Parathyroid adenoma (tissue), 2 donors: ENCODE data around the gene CDK11B.

Experiments
- H2AFZ ChIP-seq: fragments of 300-600 bp; sonication (generic); one replicate; pipeline ENCODE4 v1.7.0; 2017; ENCODE audit warnings: antibody characterized with exemption, mild to moderate bottlenecking
- H3K27ac ChIP-seq: fragments of 300-600 bp; sonication (generic); one replicate; pipeline ENCODE4 v1.7.0; 2017
- H3K27me3 ChIP-seq: fragments of 300-600 bp; sonication (generic); one replicate; pipeline ENCODE4 v1.7.0; 2017; ENCODE audit warnings: low read length; ENCODE audit not compliant: control insufficient read depth, insufficient read depth
- H3K36me3 ChIP-seq: fragments of 300-600 bp; sonication (generic); one replicate; pipeline ENCODE4 v1.7.0; 2017; ENCODE audit warnings: low read length; ENCODE audit not compliant: control insufficient read depth, insufficient read depth
- H3K4me1 ChIP-seq: fragments of 300-600 bp; sonication (generic); one replicate; pipeline ENCODE4 v1.7.0; 2017; ENCODE audit warnings: control low read depth
- H3K4me2 ChIP-seq: fragments of 300-600 bp; sonication (generic); one replicate; pipeline ENCODE4 v1.7.0; 2017; ENCODE audit warnings: low read length
- H3K4me3 ChIP-seq: fragments of 300-600 bp; sonication (generic); one replicate; pipeline ENCODE4 v1.7.0; 2017; ENCODE audit warnings: low read depth, low read length
- H3K79me2 ChIP-seq: fragments of 300-600 bp; sonication (generic); one replicate; pipeline ENCODE4 v1.7.0; 2017; ENCODE audit warnings: control low read depth
- H3K9ac ChIP-seq: fragments of 300-600 bp; sonication (generic); one replicate; pipeline ENCODE4 v1.7.0; 2017; ENCODE audit warnings: mild to moderate bottlenecking
- H3K9me3 ChIP-seq: fragments of 300-600 bp; sonication (generic); one replicate; pipeline ENCODE4 v1.7.0; 2017; ENCODE audit warnings: low read length; ENCODE audit not compliant: control insufficient read depth
- CTCF ChIP-seq: fragments of 300-600 bp; sonication (generic); IDR thresholded peaks from one replicate; pipeline ENCODE4 v1.7.0; 2017; ENCODE audit warnings: antibody characterized with exemption, mild to moderate bottlenecking
- donor health status: primary hyperparathyroidism.

Gene CDK11B

GRCh38 chr1:1623181-1623630 lies 35.6 kb downstream of the CDK11B start:
- no peak overlapping the region for H3K4me3 ChIP-seq
- no peaks in the 10 kb centered on the region for H3K9me3 ChIP-seq
- no peak overlapping the region for H3K9ac ChIP-seq
- no peak for TF ChIP-seq CTCF
- no peaks in the 10 kb centered on the region for H3K36me3 ChIP-seq
- no peak overlapping the region for H3K4me2 ChIP-seq
- no peaks in the 10 kb centered on the region for H3K27me3 ChIP-seq
- H3K4me1 ChIP-seq = no peaks in the 10 kb centered on the region
- H2AFZ ChIP-seq = no peak overlapping the region
- H3K27ac ChIP-seq = no peak overlapping the region
- no peaks in the 10 kb centered on the region for H3K79me2 ChIP-seq

- Histone ChIP-seq H2AFZ (no peak overlapping the region), H3K9me3 (no peaks in the 10 kb centered on the region), H3K36me3 (no peaks in the 10 kb centered on the region), H3K79me2 (no peaks in the 10 kb centered on the region), H3K9ac (no peak overlapping the region), H3K4me1 (no peaks in the 10 kb centered on the region), H3K27ac (no peak overlapping the region), H3K4me2 (no peak overlapping the region), H3K4me3 (no peak overlapping the region), H3K27me3 (no peaks in the 10 kb centered on the region)
- no peak for TF ChIP-seq CTCF
Observed at GRCh38 chr1:1622788-1623094, 36.1 kb downstream of the CDK11B start.

- Histone ChIP-seq H3K9me3 (no peaks in the 10 kb centered on the region), H3K27me3 (no peaks in the 10 kb centered on the region), H3K79me2 (no peaks in the 10 kb centered on the region), H3K4me2 (no peak overlapping the region), H3K4me3 (no peak overlapping the region), H3K4me1 (no peaks in the 10 kb centered on the region), H3K36me3 (no peaks in the 10 kb centered on the region), H2AFZ (no peak overlapping the region), H3K9ac (no peak overlapping the region), H3K27ac (no peak overlapping the region)
- no peak for TF ChIP-seq CTCF
Observed at GRCh38 chr1:1622010-1622787, 36.6 kb downstream of the CDK11B start.

- no peak overlapping the region for H3K9ac ChIP-seq
- H3K4me3 ChIP-seq = no peak overlapping the region
- no peak overlapping the region for H3K4me2 ChIP-seq
- TF ChIP-seq CTCF = no peak
- no peaks in the 10 kb centered on the region for H3K36me3 ChIP-seq
- no peaks in the 10 kb centered on the region for H3K27me3 ChIP-seq
- no peaks in the 10 kb centered on the region for H3K4me1 ChIP-seq
- H2AFZ ChIP-seq = no peak overlapping the region
- H3K9me3 ChIP-seq = no peaks in the 10 kb centered on the region
- peaks cover 1% of the 10 kb centered on the region for H3K79me2 ChIP-seq
- H3K27ac ChIP-seq = no peak overlapping the region
Observed at GRCh38 chr1:1621173-1622009, 37.4 kb downstream of the CDK11B start.
